GM10847 (cell line): ENCODE results near the gene TGFBI.

Experiments
- POLR2A ChIP-seq: IDR thresholded peaks from 2 replicates; pipeline ENCODE4 v1.6.1; 2011; ENCODE audit not compliant: insufficient read length; ENCODE audit errors: extremely low read depth

The TGFBI gene

DNA sequence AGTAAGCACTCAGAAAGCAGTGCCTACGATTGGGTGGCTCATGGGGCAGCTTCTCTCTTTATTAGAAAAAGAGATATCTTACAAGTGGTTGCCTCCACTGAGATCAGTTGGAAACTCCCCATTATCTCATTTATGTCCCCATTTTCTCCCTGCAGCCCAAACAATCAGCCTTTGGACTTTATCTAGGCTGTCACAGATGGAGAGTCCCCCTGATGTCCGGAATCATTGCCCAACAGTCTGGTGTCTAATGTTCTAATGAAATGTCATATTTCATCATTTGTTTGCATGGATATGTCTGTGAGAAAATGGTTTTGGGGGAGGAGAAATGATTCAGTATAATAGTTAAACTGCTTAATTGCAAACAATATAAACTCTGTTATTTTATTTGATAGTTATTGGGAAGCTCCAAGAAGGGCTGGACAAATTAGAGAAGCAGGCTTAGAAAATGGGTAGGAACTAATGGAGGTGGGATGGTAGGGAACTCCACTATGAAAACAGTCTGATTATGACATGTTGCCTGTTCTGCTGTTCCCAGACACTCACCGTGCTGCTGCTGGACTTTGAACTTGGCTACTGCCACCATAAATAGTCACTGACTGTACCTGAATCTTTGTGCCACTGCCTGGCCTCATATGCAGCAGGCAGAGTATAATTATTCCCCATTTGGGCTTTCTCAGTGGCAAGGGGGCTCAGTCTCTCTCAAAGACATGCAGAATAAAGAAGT, 65.6 kb downstream of the TGFBI start:
- TF ChIP-seq POLR2A, result no peak

DNA sequence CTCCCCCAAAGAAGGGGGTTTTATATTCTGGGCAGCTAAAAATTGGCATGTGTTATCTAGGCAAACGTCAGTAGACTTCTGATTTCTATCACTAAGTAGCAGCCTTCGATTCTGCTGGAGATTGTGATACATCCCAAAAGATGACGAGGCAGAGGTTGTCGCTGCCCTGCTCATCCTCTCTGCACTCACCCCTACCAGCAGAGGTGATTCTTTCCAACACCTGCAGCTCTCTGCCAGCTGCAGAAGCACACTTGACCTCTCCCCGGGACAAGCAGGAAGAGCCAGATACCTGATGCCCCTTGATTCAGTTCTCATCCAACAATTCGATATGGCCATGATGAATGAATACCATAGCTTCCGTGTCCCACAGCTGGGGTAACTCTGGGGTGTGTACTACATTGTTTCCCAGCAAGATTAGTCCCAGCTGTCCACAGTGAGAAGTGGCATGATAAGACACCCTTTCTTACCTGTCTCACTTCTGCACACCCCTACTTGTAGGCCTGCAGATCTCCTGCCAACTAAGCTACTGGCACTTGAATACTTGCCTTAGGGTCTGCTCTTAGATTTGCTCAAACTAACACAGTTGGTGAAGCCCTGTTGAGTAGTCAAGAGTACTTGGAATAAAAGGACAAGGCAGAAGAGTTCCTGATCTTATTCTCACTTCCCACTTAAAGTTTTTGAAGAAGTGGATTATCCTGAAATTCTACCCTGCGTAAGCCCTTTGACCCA, 66.3 kb downstream of the TGFBI start:
- TF ChIP-seq POLR2A, result no peak

DNA sequence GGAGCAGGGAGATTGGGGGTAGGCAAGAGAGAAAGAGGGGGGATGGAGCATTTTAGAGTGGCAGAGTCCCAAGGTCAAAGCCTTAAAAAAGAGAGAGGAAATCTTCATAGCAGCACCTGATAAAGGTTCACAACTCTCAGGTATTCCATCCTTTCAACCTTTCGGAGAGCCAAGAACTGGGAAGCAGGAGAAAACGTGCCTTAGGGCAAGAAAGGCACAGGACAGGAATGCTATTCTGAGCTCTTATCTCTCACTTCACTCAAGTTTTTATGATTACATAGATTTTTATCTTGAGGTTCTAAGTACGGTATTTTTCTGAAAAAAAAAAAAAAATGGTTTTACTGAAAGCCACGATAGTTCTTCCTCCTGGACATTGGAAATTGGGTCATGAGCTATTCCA, 69.4 kb downstream of the TGFBI start:
- TF ChIP-seq POLR2A, result no peak

DNA sequence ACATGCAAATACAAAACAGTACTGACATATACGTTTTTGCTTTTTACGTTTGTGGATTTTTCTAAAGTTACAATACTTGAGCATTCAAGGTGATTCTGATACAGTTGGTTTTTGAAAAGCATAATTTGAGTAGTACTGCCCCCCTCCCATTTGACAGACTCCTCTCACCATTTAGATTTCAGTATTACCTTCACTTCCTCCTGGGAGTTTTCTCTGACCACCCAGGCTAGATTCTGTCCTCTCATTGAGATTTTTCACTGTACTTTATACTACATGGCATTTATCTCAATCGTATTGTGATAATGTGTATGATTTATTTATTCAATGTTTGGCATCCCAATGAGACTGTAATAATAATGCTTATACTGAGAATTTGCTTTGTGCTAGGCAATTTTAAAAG, 71.1 kb downstream of the TGFBI start:
- TF ChIP-seq POLR2A, result no peak

DNA sequence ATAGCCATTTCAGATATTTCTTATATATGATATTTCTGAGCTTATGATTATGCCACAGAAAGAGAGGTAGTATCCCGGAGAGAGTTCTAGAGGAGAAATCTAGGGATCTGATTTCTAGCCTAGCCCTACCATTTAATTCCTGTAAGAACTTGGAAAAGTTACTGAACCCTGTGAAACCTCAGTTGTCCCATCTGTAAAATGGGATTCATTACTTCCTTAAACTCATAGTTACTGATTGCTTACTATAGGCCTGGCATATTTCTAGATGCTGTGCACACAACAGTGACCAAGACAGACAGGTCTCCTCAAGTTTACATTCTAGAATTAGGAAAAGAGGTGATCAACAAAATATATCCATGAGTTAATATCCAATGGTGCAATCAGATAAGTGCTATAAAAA, 73.1 kb downstream of the TGFBI start:
- no peak for TF ChIP-seq POLR2A

DNA sequence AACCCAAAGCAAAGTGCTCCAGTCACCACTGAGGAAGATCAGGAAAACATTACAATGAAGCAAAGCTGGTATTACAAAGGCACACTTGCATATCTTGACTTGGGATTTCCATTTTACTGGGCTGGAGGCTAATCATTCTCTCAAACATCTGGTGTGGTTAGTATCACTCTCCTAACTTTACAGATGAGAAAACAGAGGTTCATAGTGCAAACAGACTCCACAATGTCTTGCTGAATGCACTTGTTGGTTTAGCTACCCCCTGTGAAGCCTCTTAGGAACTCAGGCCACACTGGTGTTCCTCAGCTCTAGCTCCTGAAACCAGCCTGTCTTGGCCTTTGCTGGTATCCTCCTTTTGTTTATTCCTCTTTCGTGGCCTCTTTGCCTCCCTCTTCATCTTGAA, 74.3 kb downstream of the TGFBI start:
- no peak for TF ChIP-seq POLR2A

DNA sequence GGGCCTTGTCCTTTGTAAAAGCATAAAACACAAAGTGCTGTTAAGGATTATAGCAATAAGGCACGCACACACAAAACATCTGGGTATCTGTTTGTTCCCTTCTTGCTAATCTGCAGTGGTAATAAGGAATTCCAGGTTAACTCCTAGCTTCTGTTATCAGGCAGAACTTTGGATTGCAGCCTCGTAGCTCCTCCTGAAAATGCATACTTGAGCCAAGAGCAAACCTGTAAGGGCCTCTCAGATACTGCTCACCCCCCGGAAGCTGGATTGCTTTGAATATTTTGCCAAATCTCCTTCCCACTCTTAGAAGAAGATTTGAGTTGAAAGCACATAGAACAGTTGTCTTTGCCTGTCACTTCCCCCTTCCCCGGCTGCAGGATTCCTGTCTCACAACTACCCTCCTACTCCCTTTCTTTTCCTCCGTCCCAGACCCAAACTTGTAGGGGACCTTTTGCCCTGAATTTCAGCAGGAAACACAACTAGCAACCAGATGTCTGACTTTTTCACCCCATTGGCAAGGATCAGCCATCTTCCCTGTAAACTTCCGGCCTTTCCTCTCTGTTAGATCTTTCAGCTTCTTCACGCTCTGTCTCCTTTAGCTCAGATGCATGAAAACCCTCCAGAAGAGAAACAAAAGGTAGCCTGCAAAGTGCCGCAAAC, 75.6 kb downstream of the TGFBI start:
- no peak for TF ChIP-seq POLR2A

DNA sequence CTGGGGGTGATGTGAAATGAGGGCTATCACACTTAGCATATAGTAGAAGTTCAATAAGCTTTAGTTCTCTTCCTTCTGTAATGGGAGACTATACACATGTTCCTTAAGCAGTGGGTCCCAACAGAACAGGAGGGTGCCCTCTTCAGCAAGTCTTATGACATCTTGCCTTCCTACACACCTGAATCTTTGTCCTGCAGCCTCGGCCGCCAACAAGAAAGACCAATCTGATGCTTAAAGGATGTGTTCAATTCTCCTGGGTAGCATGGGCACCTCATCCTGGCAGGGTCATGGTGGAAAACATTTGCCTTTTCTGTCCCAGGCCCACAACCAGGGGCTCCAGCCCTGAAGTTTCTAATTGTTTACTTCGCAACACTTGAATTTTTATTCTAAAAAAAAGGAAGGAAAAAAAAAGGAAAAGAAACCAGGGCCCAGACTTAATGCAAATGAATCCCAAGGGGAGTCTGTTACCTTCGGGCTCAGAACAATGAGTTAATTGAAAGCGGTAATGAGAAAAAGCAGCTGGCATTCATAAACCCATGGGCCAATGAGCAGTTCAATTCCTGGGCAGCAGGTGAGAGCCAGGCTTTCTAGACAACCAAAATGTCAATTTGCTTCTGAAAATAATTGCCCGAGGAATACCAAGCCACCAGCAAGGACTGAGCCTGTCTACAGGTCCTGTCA, 77.7 kb downstream of the TGFBI start:
- no peak for TF ChIP-seq POLR2A

DNA sequence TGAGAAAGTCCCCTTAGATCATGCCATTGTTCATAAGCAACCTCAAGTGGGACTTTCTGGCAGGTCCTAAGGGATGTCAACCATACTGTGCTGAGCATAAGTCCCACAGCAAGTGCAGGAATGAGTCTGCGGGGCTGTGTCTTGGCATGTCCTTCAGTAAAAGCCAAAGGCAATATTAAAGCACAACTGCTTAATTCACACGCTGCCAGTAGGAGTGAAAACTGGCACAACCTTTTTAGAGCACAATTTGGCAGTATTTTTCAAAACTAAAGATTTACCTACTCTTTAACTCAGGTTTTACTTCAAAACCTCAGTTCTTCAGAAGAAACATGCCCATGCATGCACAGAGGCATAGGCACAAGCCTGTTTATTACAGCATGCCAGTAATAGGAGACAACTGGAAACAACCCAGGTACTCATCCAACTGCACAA, 79.4 kb downstream of the TGFBI start:
- no peak for TF ChIP-seq POLR2A

DNA sequence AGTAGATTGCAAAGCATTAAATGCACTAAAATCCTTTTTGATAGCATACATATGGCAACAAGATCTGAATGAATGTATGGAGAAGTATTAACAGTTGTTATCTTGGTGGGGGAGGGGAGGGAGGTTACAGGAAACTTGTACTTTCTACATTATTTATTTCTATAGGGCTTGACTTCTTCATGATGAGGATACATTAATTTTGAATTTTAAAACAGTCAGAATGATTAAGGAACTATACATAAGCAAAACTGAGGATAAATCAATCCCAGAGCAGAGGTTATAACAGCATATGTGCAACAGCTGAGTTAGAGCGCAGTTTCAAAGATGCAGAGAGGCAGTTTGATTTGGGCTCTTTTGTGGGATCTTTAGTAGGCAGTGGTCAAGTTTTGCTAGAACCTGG, 80.0 kb downstream of the TGFBI start:
- no peak for TF ChIP-seq POLR2A

DNA sequence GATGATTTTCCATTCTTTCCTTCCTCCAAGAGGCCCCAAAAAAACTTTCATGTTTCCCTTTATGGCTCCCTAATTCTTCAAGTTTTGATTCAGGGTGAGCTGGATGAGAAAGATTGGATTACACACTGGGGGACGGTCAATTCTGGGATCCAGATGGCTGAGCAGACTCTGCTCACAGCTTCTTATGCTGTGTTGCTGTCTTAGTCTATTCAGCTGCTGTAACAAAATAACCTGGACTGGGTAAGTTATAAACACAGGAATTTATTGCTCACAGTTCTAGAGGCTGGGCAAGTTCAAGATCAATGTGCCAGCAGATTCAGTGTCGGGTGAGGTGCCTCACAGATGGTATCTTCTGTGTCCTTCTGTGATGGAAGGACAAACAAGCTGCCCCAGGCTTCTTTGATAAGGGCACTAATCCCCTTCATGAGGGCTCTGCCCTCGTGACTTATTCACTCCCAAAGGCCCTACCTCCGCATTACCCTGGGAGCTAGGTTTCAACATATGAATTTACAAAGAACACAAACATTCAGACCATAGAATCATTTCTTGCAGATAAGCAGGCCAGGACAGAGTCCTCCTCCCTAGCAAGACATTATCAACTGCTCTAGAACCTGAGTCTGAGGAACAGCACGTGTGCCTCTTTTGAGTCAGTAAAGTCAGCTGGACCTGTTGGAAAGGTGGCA, 80.8 kb downstream of the TGFBI start:
- no peak for TF ChIP-seq POLR2A
